GM12864 (cell line): Measurements from ENCODE around the gene RELCH.

Experiments used
- DNase-seq: peaks from one replicate; pipeline ENCODE4 v3.0.0-alpha.2; 2011; ENCODE audit warnings: low read depth
- H3K4me3 ChIP-seq: 2 replicates; pipeline ENCODE4 v1.5.1; 2011; ENCODE audit warnings: mild to moderate bottlenecking, low read depth, low read length, control low read depth
- CTCF ChIP-seq: IDR thresholded peaks from 2 replicates; pipeline ENCODE4 v1.5.1; 2011; ENCODE audit warnings: low read depth, mild to moderate bottlenecking, moderate library complexity, low read length, control low read depth, inconsistent platforms; ENCODE audit errors: missing control alignments

RELCH gene

GRCh38 chr18:62200121-62200914 is 13.3 kb downstream of the RELCH start:
- TF ChIP-seq CTCF = no peak
- no peak for DNase-seq

GRCh38 chr18:62201870-62202269 is 14.8 kb downstream of the RELCH start:
- TF ChIP-seq CTCF = no peak
- DNase-seq = no peak
- H3K4me3 ChIP-seq = no peak overlapping the region

More at GRCh38 chr18:62200121-62200914, 13.3 kb downstream of the RELCH start:
- H3K4me3 ChIP-seq = no peak overlapping the region

GRCh38 chr18:62205824-62206223 is 18.8 kb downstream of the RELCH start:
- no peak for DNase-seq
- no peak overlapping the region for H3K4me3 ChIP-seq
- TF ChIP-seq CTCF = no peak

GRCh38 chr18:62206593-62206992 is 19.5 kb downstream of the RELCH start:
- no peak overlapping the region for H3K4me3 ChIP-seq
- TF ChIP-seq CTCF = no peak
- no peak for DNase-seq

GRCh38 chr18:62209046-62209445 is 22.0 kb downstream of the RELCH start:
- TF ChIP-seq CTCF = no peak
- DNase-seq = no peak
- no peak overlapping the region for H3K4me3 ChIP-seq

- H3K4me3 ChIP-seq = no peak overlapping the region
- TF ChIP-seq CTCF = no peak
- DNase-seq = no peak
Measured at GRCh38 chr18:62210138-62210537, 23.1 kb downstream of the RELCH start.

GRCh38 chr18:62211325-62211828 is 24.3 kb downstream of the RELCH start:
- no peak overlapping the region for H3K4me3 ChIP-seq
- no peak for TF ChIP-seq CTCF
- no peak for DNase-seq
